Mucosa of stomach (tissue), 1 donor: Measurements from ENCODE around the gene SMARCB1.

Experiments used
- H3K27me3 ChIP-seq: one replicate; pipeline ENCODE4 v1.7.0; 2013; ENCODE audit warnings: mild to moderate bottlenecking, low read length; ENCODE audit not compliant: control insufficient read depth, insufficient read depth
- H3K36me3 ChIP-seq: one replicate; pipeline ENCODE4 v1.7.0; 2013; ENCODE audit warnings: low read length; ENCODE audit not compliant: control insufficient read depth, insufficient read depth
- H3K4me1 ChIP-seq: one replicate; pipeline ENCODE4 v1.7.0; 2013; ENCODE audit warnings: mild to moderate bottlenecking, low read length; ENCODE audit not compliant: control insufficient read depth, insufficient read depth
- H3K4me3 ChIP-seq: one replicate; pipeline ENCODE4 v1.7.0; 2013; ENCODE audit warnings: low read length
- H3K9ac ChIP-seq: one replicate; pipeline ENCODE4 v1.7.0; 2013; ENCODE audit warnings: mild to moderate bottlenecking, low read length, moderate library complexity
- H3K9me3 ChIP-seq: one replicate; pipeline ENCODE4 v1.7.0; 2013; ENCODE audit warnings: mild to moderate bottlenecking, low read length, moderate library complexity; ENCODE audit not compliant: control insufficient read depth
- donor health status: Pancreatic carcinoma.

SMARCB1 gene

DNA sequence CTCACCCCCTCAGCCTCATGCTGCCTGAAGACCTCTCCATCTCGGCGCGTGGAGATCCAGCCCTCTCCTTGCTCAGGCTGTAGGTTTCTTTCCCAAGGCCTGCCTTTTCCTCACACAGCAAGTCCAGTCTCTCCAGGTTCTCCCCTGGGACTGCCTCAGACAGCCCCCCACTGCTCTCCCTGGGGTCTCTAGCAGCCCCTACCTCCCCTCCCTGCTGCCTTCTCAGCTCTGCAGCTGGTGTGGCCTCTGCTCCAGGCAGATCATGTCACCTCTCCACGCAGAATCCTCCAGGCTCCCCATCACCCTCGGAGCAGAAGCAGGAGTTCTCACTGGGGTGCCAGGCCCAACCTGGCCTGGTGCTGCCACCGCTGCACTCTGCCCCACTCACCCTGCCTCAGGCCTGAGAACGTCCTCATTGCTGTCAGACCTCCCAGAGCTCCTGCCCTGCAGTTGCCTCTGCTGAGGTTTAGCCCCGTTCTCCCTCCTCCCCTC lies 15.2 kb downstream of the SMARCB1 start:
- Histone ChIP-seq H3K27me3 (no peaks in the 10 kb centered on the region), H3K4me3 (no peak overlapping the region), H3K9ac (no peak overlapping the region), H3K36me3 (peaks cover 5% of the 10 kb centered on the region), H3K4me1 (no peaks in the 10 kb centered on the region), H3K9me3 (no peaks in the 10 kb centered on the region)

DNA sequence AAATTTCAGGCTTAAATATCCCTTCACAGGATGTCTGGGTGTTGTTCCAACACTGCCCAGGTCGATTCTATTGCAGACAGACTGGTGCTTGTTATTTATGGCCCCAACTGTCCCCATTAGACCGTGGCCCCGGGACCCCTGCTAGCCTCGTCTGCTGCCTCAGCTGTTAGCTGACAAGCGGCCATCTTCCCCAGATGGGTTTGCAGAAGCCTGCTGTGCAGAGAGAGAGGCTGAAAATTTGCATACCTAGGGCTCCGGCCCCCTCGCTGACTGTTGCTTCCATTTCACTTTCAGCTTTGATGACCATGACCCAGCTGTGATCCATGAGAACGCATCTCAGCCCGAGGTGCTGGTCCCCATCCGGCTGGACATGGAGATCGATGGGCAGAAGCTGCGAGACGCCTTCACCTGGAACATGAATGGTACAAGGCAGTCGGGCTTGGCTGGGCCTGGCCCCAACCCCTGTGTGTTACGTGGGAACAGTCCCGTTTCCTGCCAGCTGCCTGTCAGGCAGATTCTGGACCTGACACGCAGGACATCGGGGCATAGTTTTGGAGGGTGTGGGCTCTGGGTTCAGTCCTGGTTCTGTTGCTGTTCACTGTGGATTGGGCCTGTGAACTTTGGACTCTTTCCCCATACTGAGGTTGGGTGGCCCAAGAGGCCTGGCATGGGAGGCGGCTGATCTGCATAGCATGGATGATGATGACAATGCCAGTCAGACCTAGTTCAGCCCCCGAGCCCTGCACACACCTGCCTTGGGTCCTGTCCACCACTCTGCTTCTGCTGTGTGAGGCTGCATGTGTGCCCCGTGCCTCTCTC lies 16.4 kb downstream of the SMARCB1 start:
- Histone ChIP-seq H3K27me3 (no peaks in the 10 kb centered on the region), H3K4me1 (no peaks in the 10 kb centered on the region), H3K9ac (no peak overlapping the region), H3K4me3 (no peak overlapping the region), H3K9me3 (no peaks in the 10 kb centered on the region), H3K36me3 (no peaks in the 10 kb centered on the region)

DNA sequence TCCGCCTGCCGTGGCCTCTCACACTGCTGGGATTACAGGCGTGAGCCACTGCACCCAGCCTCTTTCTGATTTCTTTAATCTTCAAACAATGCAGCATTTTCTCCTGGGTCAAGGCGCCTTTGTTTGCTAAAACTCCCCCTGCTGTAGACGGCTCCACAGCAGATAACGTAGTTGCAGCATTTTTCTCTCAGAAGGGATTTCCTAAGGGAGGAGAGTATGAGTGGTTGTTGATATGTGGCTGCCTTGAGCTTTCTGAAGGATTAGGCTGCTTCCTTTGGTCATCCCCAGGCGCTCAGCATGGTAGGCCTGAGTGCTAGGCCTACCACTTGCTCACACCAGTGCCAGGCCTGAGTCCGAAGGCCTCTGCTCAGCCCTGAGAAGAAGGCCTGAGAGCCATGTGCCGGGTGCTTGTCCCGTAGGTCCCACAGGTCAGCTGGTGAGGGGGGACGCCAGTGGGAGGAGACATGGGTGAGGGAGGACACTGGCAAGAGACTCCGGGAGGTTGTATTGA lies 18.1 kb downstream of the SMARCB1 start:
- H3K27me3 ChIP-seq: no peaks in the 10 kb centered on the region
- no peaks in the 10 kb centered on the region for H3K4me1 ChIP-seq
- H3K36me3 ChIP-seq: no peaks in the 10 kb centered on the region
- H3K9ac ChIP-seq: peak overlapping the region; percentile 8
- H3K9me3 ChIP-seq: no peaks in the 10 kb centered on the region
- H3K4me3 ChIP-seq: no peak overlapping the region

DNA sequence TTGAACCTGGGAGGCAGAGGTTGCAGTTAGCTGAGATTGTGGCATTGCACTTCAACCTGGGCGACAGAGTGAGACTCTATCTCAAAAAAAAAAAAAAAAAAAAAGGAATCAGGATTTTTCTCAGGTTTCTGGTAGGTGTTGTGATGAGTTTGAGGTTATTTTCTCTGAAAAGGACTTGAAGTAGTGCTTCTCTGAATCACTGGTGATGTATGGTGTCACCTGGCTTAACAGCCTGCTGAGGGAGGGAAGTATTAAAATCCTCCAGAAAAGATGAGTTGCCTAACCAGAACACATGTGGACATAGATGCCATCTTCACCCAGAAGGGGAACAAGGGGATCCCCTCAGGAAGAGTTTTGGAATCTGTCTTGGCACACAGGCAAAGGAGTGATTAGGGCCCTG lies 20.1 kb downstream of the SMARCB1 start:
- H3K4me1 ChIP-seq: no peaks in the 10 kb centered on the region
- H3K9ac ChIP-seq: no peak overlapping the region
- no peaks in the 10 kb centered on the region for H3K9me3 ChIP-seq
- H3K27me3 ChIP-seq: no peaks in the 10 kb centered on the region
- H3K36me3 ChIP-seq: no peaks in the 10 kb centered on the region
- H3K4me3 ChIP-seq: no peak overlapping the region

DNA sequence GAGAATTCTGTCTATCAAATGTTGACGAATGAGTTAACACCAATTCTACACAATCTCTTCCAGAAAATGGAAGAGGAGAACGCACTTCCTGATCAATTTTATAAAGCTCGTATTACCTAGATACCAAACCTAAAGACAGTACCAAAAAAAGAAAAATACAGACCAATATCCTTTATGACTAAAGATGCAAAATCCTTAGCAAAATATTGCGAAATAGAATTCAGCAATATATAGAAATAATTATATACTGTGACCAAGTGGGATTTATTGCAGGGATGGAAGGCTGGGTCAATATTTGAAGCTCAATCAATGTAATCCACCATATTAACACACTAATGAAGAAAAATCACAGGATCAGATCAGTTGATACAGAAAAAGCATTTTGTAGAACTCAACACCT lies 25.6 kb downstream of the SMARCB1 start:
- H3K36me3 ChIP-seq: peaks cover 13% of the 10 kb centered on the region

DNA sequence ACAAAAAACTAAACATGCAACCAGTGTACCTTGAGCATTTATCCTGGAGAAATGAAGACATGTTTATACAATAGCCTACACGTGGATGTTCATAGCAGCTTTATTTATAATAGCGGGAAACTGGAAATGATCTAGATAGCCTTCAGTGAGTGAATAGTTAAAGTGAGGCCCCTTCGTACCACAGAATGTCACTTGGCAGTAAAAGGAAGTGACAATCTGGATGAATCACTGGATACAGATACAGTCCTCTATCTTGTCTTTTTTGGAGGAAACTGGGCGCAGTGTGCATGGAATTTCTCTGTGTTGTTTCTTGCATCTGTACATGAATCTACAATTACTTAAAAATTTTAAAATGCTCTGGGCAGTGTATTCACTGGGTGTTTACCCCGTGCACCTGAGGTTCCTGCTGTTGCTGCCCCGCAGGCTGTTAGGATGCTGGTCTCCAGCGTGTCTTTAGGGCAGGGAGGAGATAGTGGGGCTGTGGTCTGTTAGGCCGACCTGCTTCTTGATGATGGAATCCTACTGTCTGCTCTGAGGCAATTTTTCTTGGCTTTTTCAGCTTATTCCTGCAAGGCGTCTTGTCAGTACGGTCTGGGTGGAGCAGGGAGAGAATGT lies 28.9 kb downstream of the SMARCB1 start:
- Histone ChIP-seq H3K4me3 (no peak overlapping the region), H3K9me3 (no peaks in the 10 kb centered on the region), H3K9ac (no peak overlapping the region), H3K27me3 (no peaks in the 10 kb centered on the region), H3K36me3 (peaks cover 15% of the 10 kb centered on the region), H3K4me1 (peaks cover under 1% of the 10 kb centered on the region)

More for the DNA sequence above, 25.6 kb downstream of the SMARCB1 start:
- Histone ChIP-seq H3K9me3 (no peaks in the 10 kb centered on the region), H3K27me3 (no peaks in the 10 kb centered on the region), H3K4me1 (no peaks in the 10 kb centered on the region), H3K9ac (no peak overlapping the region), H3K4me3 (no peak overlapping the region)

DNA sequence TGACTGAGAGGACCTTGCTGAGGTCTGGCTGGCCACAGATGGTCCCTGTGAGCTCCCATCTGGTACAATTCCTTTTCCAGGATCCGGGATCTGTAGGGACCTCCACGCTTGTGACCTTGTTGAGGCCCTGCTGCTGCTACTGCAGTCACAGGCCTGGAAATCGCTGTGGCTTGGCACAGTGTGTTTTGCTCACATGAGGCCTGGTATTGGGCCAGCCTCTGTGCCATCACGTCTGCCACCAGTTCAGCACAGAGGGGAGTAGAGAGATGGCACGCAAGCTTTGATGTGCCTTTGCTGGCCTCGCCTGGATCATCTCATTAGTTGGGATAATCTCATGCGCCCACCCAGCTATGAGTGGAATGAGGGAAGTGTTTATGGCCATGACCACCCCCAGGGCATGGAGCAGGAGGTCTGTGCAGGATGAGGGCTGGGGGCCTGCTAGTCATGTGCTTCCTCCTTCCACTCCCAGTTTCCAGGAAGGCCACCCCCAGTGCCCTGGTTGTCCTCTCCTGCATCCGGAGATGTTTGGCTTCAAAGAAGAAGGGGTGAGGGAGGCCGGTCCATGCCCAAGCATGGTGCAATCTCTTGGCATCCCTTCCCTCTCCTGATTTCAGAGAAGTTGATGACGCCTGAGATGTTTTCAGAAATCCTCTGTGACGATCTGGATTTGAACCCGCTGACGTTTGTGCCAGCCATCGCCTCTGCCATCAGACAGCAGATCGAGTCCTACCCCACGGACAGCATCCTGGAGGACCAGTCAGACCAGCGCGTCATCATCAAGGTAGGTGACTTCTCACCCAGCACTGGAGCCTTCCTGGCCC lies 29.6 kb downstream of the SMARCB1 start:
- Histone ChIP-seq H3K9ac (no peak overlapping the region), H3K27me3 (no peaks in the 10 kb centered on the region), H3K4me1 (peaks cover 3% of the 10 kb centered on the region), H3K4me3 (no peak overlapping the region), H3K36me3 (peaks cover 15% of the 10 kb centered on the region), H3K9me3 (no peaks in the 10 kb centered on the region)

DNA sequence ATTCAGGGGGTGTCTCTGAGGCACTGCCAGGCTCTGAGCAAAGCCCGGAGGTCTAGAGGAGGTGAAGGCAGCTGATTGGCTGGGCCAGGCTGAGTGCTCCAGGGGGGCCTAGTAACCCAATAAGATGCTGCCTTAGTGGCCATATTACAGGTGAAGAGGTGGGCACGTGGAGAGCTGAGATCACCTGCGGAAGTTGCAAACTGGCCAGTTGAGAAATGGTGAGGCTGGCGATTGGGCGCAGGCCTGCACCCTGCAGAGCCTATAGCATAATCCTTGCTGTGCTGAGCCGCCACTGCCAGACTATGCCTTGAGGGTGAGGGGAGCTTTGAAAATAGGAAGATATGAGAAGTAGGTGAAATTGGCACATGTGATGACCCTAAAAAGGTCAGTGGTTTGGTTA lies 30.4 kb downstream of the SMARCB1 start:
- Histone ChIP-seq H3K36me3 (peaks cover 15% of the 10 kb centered on the region), H3K4me3 (no peak overlapping the region), H3K9ac (no peak overlapping the region), H3K27me3 (no peaks in the 10 kb centered on the region), H3K9me3 (no peaks in the 10 kb centered on the region), H3K4me1 (peaks cover 3% of the 10 kb centered on the region)

DNA sequence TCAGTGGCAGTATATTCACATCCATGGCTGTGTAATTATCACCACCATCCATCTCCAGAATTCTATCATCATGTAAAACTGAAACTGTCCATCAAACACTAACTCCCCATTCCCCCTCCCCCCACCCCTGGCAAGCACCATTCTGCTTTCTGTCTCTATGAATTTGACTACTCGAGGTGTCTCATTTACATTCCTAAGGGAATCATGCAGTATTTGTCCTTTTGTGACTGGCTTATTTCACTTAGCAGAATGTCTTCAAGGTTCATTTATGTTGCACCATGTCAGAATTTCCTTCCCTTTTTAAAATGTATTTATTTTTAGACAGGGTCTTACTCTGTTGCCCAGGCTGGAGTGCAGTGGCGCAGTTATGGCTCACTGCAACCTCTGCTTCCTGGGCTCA lies 31.8 kb downstream of the SMARCB1 start:
- Histone ChIP-seq H3K27me3 (no peaks in the 10 kb centered on the region), H3K9me3 (no peaks in the 10 kb centered on the region), H3K9ac (no peak overlapping the region), H3K4me3 (no peak overlapping the region), H3K4me1 (peaks cover 3% of the 10 kb centered on the region), H3K36me3 (peaks cover 17% of the 10 kb centered on the region)

DNA sequence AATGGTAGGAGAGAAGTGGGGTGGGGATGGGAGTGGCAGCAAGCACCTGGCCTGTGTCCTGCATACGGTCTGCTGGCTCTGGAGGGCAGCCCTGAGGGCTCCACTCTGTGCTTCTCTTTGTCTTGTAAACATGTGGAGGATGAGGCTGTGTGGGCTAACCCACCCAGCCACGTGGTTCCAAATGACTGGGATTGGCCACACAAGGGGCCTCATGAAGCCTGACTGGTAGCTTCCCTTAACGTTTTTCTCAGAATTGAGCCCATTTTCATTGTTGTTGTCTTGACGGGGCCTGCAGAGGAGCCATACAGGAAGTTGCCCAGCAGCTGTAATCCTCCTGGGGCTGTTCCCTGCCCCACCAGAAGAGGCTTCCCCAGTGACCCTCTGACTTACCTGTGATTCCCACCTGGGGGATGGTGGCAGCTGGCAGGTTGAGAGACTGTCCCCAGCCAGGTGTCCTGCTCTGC lies 34.0 kb downstream of the SMARCB1 start:
- no peak overlapping the region for H3K4me3 ChIP-seq
- peaks cover 37% of the 10 kb centered on the region for H3K36me3 ChIP-seq
- peaks cover 3% of the 10 kb centered on the region for H3K4me1 ChIP-seq
- no peaks in the 10 kb centered on the region for H3K9me3 ChIP-seq
- no peak overlapping the region for H3K9ac ChIP-seq
- H3K27me3 ChIP-seq: no peaks in the 10 kb centered on the region

DNA sequence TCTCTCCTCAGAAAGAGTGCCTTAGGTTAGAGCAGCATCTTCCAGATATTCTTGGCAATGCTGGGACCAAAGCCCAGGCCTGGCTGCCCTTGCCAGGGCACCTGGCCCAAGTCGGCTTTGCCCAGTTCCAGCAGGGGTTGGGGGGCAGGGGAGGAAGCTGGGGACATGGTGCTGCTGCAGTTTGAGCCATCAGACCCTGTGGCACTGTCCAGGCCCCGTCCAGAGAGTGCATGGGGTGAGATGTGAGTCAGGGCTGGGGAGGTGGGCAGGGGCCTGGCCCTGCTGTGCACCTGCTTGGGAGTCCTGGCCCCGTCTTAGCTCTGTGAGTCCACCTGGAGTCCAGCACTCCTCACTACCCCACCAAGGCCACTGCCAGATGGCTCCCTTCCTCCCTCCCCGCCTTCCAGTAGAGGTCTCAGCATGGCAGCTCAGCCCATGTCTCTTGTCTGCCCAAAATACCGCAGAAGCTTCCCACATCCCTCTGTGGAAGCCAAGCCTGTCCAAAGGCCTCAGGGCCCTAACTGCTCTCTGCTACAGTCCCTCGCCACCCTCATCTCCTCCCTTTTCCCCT lies 35.4 kb downstream of the SMARCB1 start:
- Histone ChIP-seq H3K36me3 (peaks cover 35% of the 10 kb centered on the region), H3K9me3 (no peaks in the 10 kb centered on the region), H3K4me1 (peaks cover 3% of the 10 kb centered on the region), H3K4me3 (no peak overlapping the region), H3K27me3 (no peaks in the 10 kb centered on the region), H3K9ac (no peak overlapping the region)
